Prostate gland (tissue), 2 donors: ENCODE results near the gene FCHO2. TPM values are rescaled to one million over a fixed set of nuclear protein-coding genes. Genes with fewer than 3 reads are reported as not detected.

Source experiments
- DNase-seq: peaks from one replicate; pipeline ENCODE4 v3.0.0-alpha.2; 2019; ENCODE audit warnings: low spot score
- H3K27ac ChIP-seq, 2 donors: fragments of 200-600 bp; sonication (generic); 2 replicates each; pipeline ENCODE4 v1.5.1; 2017 to 2019
- H3K27me3 ChIP-seq: fragments of 200-600 bp; sonication (generic); replicated peaks from 2 replicates; pipeline ENCODE4 v1.5.1; 2019; ENCODE audit not compliant: insufficient read depth
- H3K36me3 ChIP-seq, 2 donors: fragments of 200-600 bp; sonication (generic); 1 replicate in 1 of 2; 2 replicates in 1 of 2; pipeline versions ENCODE4 v1.5.1 to v1.8.1; 2017 to 2019
- H3K4me1 ChIP-seq: fragments of 200-600 bp; sonication (generic); replicated peaks from 2 replicates; pipeline ENCODE4 v1.5.1; 2019
- H3K4me3 ChIP-seq, 2 donors: fragments of 200-600 bp; sonication (generic); 2 replicates each; pipeline ENCODE4 v1.5.1; 2017 to 2019
- H3K9me3 ChIP-seq: fragments of 200-600 bp; sonication (generic); 2 replicates; pipeline ENCODE4 v1.5.1; 2017
- POLR2A ChIP-seq: fragments of 450-650 bp; IDR thresholded peaks from one replicate; pipeline ENCODE4 v1.6.1; 2016; ENCODE audit warnings: antibody characterized with exemption, mild to moderate bottlenecking
- POLR2AphosphoS5 ChIP-seq: sonication (generic); formaldehyde crosslinking; IDR thresholded peaks from one replicate; pipeline ENCODE4 v1.6.1; 2017; ENCODE audit warnings: antibody characterized with exemption
- WGBS: methylation state at CpG from one replicate; pipeline ENCODE4 v1.1.5; 2018; 5-methylcytosine and 5-hydroxymethylcytosine counted together
- intact Hi-C: fragments of 100-400 bp; cut with DNase I; formaldehyde crosslinking; loops from one replicate; pipeline ENCODE4 v1.14.2; 2022
- total RNA-seq, 2 donors: library from RNA; depleted of rRNA; stranded (reverse); fragments of >200 nt; gene quantifications; one replicate each; pipeline ENCODE4 v1.1.0, GENCODE V29; 2016
- TF ChIP-seq, protein P1 (sequence below), 4 experiments: fragments of 200-600 bp in 2 of 4; fragments of 450-650 bp in 2 of 4; sonication (generic) in 2 of 4; IDR thresholded peaks; 1 replicate in 3 of 4; 2 replicates in 1 of 4; pipeline ENCODE4 v1.5.1; 2016 to 2019; ENCODE audit warnings: antibody characterized with exemption in 4 of 4, mild to moderate bottlenecking in 2 of 4, moderate library complexity in 2 of 4

The FCHO2 gene
- total RNA-seq, 2 donors from 2014 or later = 18.8 to 24.6 TPM

DNA sequence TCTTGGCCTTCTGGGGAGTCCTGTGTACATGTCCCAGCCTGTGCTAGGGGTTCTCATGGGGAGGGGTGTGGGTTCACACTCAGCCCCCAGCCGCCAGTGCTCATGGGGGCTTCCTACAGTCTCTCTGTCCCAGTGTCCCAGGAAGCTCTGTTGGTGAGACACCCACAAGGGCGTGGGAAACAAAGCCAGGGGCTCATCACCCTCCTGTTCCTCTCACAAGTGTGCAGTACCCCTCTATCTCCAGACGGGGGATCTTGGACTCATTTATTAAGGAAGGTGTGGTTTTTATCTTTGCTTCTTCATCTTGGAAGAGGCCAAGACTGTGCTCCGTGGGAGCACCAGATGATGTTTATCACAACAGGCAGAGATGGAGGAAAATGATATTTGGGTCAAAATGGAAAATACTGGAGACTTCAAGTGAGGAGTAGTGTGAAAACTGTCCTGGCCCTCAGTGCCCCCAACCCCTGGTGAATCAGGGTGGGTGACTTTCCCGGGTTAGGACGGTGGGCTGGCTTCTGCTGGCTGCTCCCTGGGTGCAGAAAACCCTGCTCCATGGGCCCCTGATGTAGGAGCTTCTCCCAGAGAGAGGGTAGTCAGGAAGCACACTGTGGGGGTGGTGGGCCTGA, 179.7 kb downstream of the FCHO2 start:
- H3K9me3 ChIP-seq = no peaks in the 10 kb centered on the region
- TF ChIP-seq POLR2A (no peak), POLR2AphosphoS5 (no peak)
- TF ChIP-seq, protein P1, sequence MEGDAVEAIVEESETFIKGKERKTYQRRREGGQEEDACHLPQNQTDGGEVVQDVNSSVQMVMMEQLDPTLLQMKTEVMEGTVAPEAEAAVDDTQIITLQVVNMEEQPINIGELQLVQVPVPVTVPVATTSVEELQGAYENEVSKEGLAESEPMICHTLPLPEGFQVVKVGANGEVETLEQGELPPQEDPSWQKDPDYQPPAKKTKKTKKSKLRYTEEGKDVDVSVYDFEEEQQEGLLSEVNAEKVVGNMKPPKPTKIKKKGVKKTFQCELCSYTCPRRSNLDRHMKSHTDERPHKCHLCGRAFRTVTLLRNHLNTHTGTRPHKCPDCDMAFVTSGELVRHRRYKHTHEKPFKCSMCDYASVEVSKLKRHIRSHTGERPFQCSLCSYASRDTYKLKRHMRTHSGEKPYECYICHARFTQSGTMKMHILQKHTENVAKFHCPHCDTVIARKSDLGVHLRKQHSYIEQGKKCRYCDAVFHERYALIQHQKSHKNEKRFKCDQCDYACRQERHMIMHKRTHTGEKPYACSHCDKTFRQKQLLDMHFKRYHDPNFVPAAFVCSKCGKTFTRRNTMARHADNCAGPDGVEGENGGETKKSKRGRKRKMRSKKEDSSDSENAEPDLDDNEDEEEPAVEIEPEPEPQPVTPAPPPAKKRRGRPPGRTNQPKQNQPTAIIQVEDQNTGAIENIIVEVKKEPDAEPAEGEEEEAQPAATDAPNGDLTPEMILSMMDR (IDR thresholded peaks at IDR 0.05) = no peak
- WGBS = 63% methylated on average over 6 of the region's 6 CpGs
- no peak overlapping the region for H3K27ac ChIP-seq
- no peaks in the 10 kb centered on the region for H3K4me1 ChIP-seq
- H3K4me3 ChIP-seq = no peak overlapping the region
- intact Hi-C loops = no loop called here
- H3K27me3 ChIP-seq = peaks cover 7% of the 10 kb centered on the region
- DNase-seq = no peak
- no peaks in the 10 kb centered on the region for H3K36me3 ChIP-seq

DNA sequence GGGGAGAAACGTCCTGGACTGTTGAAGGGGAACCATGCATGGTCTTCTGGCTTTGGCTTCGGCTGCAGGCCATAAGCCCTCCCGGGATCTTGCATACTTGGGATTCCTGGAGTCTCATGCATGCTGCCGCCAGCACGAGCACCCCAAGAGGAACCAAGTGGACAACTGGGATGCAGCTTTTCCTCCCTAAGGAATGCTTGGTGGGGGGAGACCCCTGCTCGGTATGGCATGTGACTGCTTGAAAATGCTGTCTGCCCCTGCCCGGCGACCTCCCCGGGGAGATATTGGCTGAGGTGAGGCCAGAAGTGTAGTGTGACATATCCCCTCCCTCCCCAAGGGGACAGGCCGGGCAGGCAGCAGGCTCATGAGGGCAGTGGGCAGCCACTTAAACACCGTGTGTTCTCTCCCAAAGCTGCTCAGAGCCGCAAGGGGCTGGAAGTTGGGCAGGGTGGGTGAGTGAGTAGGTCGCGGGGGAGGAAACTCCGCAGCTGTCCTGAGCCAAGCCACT, 180.3 kb downstream of the FCHO2 start:
- intact Hi-C loops = no loop called here
- Histone ChIP-seq H3K4me3 (no peak overlapping the region), H3K4me1 (no peaks in the 10 kb centered on the region), H3K36me3 (no peaks in the 10 kb centered on the region), H3K9me3 (no peaks in the 10 kb centered on the region), H3K27ac (no peak overlapping the region), H3K27me3 (peaks cover 7% of the 10 kb centered on the region)
- TF ChIP-seq POLR2AphosphoS5 (no peak), POLR2A (no peak)
- TF ChIP-seq, protein P1 (IDR thresholded peaks at IDR 0.05) = no peak
- DNase-seq = no peak
- 52% methylated on average over 15 of the region's 15 CpGs for WGBS

DNA sequence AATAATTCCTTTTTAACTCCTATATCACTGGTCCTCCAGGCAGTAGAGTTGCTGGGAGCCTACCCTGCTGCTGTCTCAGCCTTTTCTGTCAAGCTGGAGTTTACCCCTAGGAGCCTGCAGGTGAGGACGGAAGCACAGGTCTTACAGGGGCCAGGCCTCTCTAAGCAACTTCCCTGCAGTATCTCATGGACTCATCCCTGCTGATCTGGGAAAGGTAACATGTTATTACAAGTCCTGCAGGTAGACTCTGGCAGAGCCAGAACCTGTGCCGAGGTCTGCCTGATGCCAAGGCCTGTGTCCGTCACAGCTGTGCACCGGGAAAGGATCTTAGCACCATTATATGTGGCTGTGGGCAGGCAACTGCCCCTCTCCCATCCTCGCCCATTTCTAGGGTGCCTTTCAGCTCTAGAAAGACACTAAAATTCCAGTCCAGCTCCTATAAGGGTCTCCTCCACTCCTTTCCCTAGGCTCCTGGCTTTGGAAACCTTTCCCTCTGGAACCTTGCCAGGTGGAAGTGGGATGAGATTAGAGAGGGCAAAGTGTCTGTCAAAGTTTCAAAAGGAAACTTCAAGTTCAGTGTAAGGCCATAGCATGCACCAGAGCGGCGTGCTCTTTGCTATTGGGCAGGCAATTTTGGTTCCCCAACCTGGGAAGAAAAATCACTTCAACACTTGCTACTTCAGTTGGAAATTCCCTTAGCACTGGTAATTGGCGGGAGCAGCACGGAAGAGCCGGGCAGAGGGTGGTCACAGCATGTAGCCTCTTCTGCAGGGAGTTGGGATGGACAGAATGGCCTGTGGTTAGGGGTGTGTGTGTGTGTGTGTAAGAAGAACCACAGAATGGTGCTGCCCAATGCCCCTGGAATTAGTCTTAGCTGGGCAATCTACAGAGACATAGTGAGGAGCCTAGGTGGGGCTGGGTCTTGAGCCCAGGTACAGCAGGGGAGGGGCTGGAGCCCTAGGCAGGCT, 182.0 kb downstream of the FCHO2 start:
- no peak overlapping the region for H3K4me3 ChIP-seq
- intact Hi-C loops = no loop called here
- no peaks in the 10 kb centered on the region for H3K9me3 ChIP-seq
- 65% methylated on average over 10 of the region's 10 CpGs for WGBS
- no peak for DNase-seq
- TF ChIP-seq POLR2AphosphoS5 = no peak
- TF ChIP-seq, protein P1 (IDR thresholded peaks at IDR 0.05) = no peak
- no peak for TF ChIP-seq POLR2A
- peaks cover 7% of the 10 kb centered on the region for H3K27me3 ChIP-seq
- H3K36me3 ChIP-seq = no peaks in the 10 kb centered on the region
- H3K27ac ChIP-seq = no peak overlapping the region
- no peaks in the 10 kb centered on the region for H3K4me1 ChIP-seq

DNA sequence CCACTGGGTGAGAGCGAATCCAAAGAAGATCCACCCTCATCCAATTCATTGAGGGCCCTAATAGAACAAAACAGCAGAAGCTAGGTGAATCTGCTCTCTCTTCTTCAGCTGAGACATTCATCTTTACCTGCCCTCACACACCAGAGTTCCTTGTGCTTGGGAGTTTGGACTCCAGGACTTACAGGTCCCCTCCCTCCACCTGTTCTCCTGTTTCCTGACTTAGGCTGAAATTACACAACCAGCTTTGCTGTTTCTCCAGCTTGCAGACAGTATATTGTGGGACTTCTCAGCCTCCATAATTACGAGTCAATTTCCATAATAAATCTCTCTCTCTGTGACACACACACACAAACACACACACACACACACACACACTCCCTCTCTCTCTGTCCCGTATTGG, 183.6 kb downstream of the FCHO2 start:
- no peak for TF ChIP-seq POLR2A
- TF ChIP-seq, protein P1 (IDR thresholded peaks at IDR 0.05) = no peak
- no peak for TF ChIP-seq POLR2AphosphoS5
- Histone ChIP-seq H3K4me1 (no peaks in the 10 kb centered on the region), H3K27me3 (peaks cover 7% of the 10 kb centered on the region), H3K36me3 (no peaks in the 10 kb centered on the region), H3K9me3 (no peaks in the 10 kb centered on the region), H3K27ac (no peak overlapping the region), H3K4me3 (no peak overlapping the region)
- 67% methylated on average over 3 of the region's 3 CpGs for WGBS
- intact Hi-C loops = no loop called here
- no peak for DNase-seq

Other genes with a start within 250 kb of the FCHO2 start
- gene TNPO1, start 139.4 kb upstream of the FCHO2 start, total RNA-seq = 100 to 1,000 TPM; 107 to 113 TPM
- not detected for gene TMEM171, start 164.5 kb downstream of the FCHO2 start, total RNA-seq
- not detected for gene TMEM174, start 217.2 kb downstream of the FCHO2 start, total RNA-seq